ENCODE data around the gene NAALADL1.
"Not testable (repeated sequence)": the region's sequence is repeated elsewhere in the genome, so short reads cannot be mapped to it uniquely, and the experiment has no call there.

NAALADL1 gene

GRCh38 chr11:65013888-65014725, 44.2 kb downstream of the NAALADL1 start, which contains the start of gene ARL2:
Gene ARL2 (plus strand): TSS chr11:65014160. CDS start chr11:65014208, 48 bp downstream.
- peak; percentile 78 for DNase-seq (ENCODE audit: low spot score)

- DNase-seq (ENCODE audit: low spot score): peak; percentile 76
Observed at GRCh38 chr11:65013130-65013887, 45.0 kb downstream of the NAALADL1 start.

GRCh38 chr11:65008873-65009272, 49.5 kb downstream of the NAALADL1 start:
- DNase-seq (ENCODE audit: low spot score): no peak

- no peak for DNase-seq (ENCODE audit: low spot score)
Observed at GRCh38 chr11:65008016-65008415, 50.3 kb downstream of the NAALADL1 start.

GRCh38 chr11:65003968-65004367, 54.4 kb downstream of the NAALADL1 start:
- DNase-seq (ENCODE audit: low spot score): not testable (repeated sequence)

GRCh38 chr11:65003282-65003681, 55.1 kb downstream of the NAALADL1 start:
- DNase-seq (ENCODE audit: low spot score): no peak

- DNase-seq (ENCODE audit: low spot score): no peak
Observed at GRCh38 chr11:65002706-65003105, 55.6 kb downstream of the NAALADL1 start.

GRCh38 chr11:64999478-64999877, 58.9 kb downstream of the NAALADL1 start:
- DNase-seq (ENCODE audit: low spot score): no peak

GRCh38 chr11:64998690-64999431, 59.5 kb downstream of the NAALADL1 start:
- DNase-seq (ENCODE audit: low spot score): no peak

GRCh38 chr11:64998141-64998540, 60.2 kb downstream of the NAALADL1 start:
- no peak for DNase-seq (ENCODE audit: low spot score)

- peak; percentile 58 for DNase-seq (ENCODE audit: low spot score)
Observed at GRCh38 chr11:64996710-64997380, 61.5 kb downstream of the NAALADL1 start, which contains the start of gene BATF2. Gene BATF2 (minus strand): TSS chr11:64996971. CDS start chr11:64996914, 57 bp downstream.

GRCh38 chr11:64996327-64996709, 62.0 kb downstream of the NAALADL1 start:
- DNase-seq (ENCODE audit: low spot score): no peak

Measured in kidney capillary endothelial cell (primary cell).